Measurements from ENCODE around the gene AKR1B1.

AKR1B1 gene

GRCh38 chr7:134407311-134407710 is 51.6 kb downstream of the AKR1B1 start:
- DNase-seq, result no peak

GRCh38 chr7:134406431-134406830 is 52.5 kb downstream of the AKR1B1 start:
- no peak for DNase-seq

- DNase-seq, result no peak
Observed at GRCh38 chr7:134405299-134405698, 53.6 kb downstream of the AKR1B1 start.

GRCh38 chr7:134403062-134403461 is 55.8 kb downstream of the AKR1B1 start:
- no peak for DNase-seq

DNA sequence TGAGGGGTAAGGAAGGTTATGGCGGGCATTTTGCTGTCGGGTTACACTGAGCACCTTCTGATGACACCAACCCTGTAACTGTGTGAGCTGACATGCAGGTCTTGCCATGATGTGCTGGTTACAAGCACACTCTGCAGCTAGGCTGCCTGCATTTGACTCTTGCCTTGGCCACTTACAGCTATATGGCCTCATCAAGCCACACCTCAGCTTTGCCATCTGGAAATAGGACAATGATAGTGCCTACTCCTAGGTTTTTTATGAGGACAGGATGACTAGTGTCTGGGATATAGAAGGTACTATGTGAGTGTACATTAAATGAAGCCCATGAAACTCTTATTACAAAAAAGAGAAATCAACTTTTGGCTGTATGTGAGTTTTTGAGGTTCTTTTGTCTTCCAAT is 58.0 kb downstream of the AKR1B1 start:
- no peak for DNase-seq

DNA sequence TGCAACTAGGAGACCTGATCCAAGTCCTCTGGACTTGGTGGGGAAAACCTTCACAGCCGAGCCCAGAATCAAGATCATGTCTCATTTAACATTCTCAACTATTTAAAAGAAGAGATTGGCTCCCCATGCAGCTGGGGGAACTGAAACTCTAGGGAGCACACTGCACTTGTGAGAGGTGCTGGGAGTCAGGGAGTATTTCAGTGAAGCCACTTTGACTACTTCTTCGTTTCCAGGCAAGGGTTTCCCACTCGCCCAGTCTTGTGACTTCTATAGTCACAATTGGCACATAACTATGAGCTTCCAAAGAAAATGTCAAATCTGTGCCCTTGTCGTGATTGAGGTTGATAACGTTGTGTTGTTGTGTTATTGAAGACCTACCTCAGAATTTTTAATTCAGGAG is 62.9 kb downstream of the AKR1B1 start:
- DNase-seq, result no peak

DNA sequence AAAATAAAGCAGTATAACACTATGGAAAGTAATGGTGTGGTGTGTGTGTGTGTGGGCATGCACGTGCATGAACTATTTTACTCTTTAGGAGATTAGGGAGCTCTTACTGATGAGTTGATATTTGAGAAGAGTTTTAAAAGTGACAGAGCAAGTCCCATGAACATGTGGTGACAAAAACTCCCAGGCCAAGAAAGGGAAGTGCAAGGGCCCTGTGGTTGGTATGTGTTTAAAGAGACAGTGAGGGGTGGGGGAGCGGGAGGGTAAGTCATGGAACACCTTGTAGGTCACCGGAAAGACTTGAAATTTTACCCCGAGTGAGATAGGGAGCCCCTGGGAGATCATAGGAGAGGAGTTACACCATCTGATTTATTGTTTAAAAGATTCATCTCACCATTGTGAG is 63.3 kb downstream of the AKR1B1 start:
- DNase-seq, result no peak

GRCh38 chr7:134394056-134394455 is 64.8 kb downstream of the AKR1B1 start:
- no peak for DNase-seq

Data from NCI-H526 treated with DMSO at 0.1 percent for 48 hours (cell line).